ENCODE data around the gene ARHGAP1.

ARHGAP1 gene

DNA sequence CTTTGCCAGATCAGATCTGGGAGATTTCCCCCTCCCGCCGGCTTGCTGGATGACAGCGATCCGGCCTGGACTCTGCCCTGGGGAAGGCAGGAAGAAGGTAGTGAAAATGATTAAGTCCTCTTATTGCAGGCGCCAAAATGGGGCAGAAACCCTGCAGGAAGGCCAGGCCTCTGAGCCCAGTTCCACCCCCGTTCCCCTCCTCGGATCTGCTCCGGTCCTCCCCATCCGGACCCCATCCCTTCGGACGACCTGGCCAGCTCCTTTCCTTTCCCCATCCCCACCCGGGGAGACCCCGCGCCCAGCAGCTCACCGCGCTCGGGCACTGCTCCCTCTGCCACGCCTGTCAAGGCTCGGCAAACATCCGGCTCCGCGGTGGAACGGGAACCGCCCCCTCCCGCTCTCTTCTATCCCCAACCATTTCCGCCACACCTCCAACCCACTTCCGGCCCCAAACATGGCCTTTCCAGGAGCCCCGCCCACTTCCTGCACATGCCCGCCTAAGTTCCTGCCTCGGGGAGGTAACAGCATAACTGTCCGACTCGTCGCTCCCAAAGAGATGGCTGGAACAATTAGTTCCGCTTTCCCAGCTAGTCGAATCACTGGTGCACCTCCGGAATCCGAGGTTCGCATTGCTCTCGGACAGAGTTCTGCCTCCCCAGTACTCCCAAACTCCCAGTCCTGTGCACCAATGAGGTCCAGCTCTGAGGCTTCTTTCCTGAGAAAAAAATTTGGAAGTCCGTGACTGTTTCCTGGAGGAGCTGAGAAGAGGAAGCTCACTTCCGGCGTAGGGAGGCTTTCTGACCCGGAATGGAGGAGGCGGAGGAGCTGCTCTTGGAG lies at the start of gene ARHGAP1, which contains the start of gene ZNF408:
Gene ARHGAP1 (minus strand): TSS at position 379 of the 837 bp plus-strand sequence. CDS start 4,512 bp downstream, outside the sequence.
Gene ZNF408 (plus strand): TSS at position 791 of the 837 bp plus-strand sequence. CDS start 17 bp downstream, at position 808.
- peak; percentile 91 for DNase-seq (ENCODE audit: low read depth)

- DNase-seq (ENCODE audit: low read depth), result no peak
Measured at GRCh38 chr11:46747150-46747549, 46.7 kb upstream of the ARHGAP1 start.

DNA sequence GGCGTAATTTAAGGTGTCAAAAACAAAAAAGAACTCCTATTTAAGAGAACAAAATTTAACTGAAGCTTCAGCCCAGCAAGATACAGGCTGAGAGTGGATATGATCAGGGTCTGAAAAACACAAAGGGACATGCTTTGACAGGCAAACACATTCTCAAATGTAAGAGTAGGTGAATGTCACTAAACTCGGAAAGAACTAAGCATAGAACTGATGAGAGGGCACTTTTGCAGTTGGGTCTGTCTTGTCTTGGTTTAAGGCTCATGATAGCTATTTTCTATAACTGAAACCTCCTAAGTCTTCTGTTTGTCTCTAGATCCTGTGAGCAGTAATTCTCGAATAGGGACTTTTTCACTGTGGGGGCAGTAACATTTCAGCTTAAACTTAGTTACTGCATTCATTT lies 45.6 kb upstream of the ARHGAP1 start:
- no peak for DNase-seq (ENCODE audit: low read depth)

- DNase-seq (ENCODE audit: low read depth), result no peak
Measured at GRCh38 chr11:46745328-46745727, 44.9 kb upstream of the ARHGAP1 start.

- no peak for DNase-seq (ENCODE audit: low read depth)
Measured at GRCh38 chr11:46743693-46744339, 43.4 kb upstream of the ARHGAP1 start.

- no peak for DNase-seq (ENCODE audit: low read depth)
Measured at GRCh38 chr11:46743043-46743442, 42.6 kb upstream of the ARHGAP1 start.

GRCh38 chr11:46741600-46742484 lies 41.4 kb upstream of the ARHGAP1 start:
- no peak for DNase-seq (ENCODE audit: low read depth)

- DNase-seq (ENCODE audit: low read depth), result no peak
Measured at GRCh38 chr11:46738887-46739286, 38.5 kb upstream of the ARHGAP1 start.

DNA sequence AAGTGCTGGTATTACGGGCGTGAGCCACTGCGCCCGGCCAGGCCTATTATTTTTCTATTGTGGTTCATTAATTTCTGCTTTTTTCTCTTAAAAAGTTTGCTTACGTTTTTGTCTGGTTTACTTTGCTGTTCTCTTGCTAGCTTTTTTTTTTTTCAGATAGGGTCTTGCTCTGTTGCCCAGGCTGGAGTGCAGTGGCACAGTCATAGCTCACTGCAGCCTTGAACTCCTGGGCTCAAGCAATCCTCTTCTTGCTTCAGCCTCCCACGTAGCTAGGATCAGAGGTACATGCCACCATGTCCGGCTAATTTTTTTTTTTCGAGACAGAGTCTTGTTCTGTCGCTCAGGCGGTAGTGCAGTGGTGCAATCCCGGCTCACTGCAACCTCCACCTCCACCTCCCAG lies 37.3 kb upstream of the ARHGAP1 start:
- no peak for DNase-seq (ENCODE audit: low read depth)

DNA sequence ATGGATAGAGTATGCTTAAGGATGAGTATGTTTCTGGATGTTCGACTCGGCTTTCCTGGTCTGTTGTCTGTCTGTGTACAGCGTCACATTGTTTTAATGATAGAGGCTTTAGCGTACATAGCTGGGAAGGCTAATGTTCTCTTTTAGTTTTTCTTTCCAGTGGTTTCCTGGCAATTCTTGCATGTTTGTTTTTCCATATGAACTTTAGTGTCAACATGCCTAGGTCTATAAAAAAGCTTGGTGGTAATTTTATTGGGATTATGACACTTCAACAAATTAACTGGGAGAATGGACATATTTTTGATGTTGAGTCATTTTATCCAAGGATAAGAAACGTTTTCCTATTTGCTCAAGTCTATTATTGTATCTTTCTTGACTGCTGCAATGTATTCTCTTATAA lies 36.2 kb upstream of the ARHGAP1 start:
- DNase-seq (ENCODE audit: low read depth), result no peak

DNA sequence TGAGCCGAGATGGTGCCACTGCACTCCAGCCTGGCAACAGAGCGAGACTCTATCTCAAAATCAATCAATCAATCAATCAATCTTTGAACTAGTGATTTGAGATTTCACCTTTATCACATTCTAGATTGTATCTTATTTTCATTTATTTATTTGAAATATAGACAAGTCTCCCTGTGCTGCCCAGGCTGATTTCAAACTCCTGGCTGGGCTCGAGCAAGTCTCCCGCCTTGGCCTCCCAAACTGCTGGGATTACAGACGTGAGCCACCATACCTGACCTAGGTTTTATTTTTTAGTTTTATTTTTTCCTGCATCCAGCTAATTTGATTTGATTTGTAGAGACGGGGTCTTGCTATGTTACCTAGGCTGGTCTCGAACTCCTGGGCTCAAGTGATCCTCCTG lies 35.7 kb upstream of the ARHGAP1 start:
- DNase-seq (ENCODE audit: low read depth), result no peak

- DNase-seq (ENCODE audit: low read depth), result no peak
Measured at GRCh38 chr11:46733234-46733633, 32.8 kb upstream of the ARHGAP1 start.

GRCh38 chr11:46731545-46731944 lies 31.1 kb upstream of the ARHGAP1 start:
- no peak for DNase-seq (ENCODE audit: low read depth)

DNA sequence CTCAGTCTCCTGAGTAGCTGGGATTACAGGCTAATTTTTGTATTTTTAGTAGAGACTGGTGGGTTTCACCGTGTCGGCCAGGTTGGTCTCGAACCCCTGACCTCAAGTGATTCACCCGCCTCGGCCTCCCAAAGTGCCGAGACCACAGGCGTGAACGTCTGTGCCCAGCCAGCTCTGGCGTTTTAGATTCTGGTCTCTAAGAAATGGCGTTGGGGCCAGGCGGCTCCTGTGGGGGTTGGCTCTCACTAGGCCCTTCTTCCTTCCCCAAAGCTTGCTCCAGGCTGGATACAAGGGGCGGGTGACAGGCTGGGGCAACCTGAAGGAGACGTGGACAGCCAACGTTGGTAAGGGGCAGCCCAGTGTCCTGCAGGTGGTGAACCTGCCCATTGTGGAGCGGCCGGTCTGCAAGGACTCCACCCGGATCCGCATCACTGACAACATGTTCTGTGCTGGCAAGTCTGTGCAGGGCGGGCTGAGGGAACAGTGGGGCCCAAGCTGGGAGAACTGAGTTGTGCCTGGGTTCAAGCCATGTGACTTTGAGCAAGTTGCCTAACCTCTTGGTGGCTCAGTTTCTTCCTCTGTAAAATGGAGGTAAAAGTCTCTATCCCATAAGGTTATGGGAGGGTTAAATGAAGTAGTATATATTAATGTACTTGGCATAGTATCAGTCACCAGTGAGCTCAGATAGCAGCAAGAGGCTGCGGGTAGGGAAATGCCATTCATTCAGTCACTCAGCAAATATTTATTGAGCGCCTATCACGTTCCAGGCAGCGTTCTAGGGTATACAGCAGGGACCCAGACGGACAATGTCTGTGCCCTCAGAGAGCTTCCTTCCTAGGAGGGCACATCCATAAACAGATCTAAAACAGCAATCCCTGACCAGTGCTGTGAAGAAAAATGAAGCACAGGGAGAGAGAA lies 28.9 kb upstream of the ARHGAP1 start:
- DNase-seq (ENCODE audit: low read depth), result no peak

GRCh38 chr11:46728659-46729040 lies 28.2 kb upstream of the ARHGAP1 start:
- DNase-seq (ENCODE audit: low read depth), result no peak

- DNase-seq (ENCODE audit: low read depth), result no peak
Measured at GRCh38 chr11:46727952-46728658, 27.7 kb upstream of the ARHGAP1 start.

DNA sequence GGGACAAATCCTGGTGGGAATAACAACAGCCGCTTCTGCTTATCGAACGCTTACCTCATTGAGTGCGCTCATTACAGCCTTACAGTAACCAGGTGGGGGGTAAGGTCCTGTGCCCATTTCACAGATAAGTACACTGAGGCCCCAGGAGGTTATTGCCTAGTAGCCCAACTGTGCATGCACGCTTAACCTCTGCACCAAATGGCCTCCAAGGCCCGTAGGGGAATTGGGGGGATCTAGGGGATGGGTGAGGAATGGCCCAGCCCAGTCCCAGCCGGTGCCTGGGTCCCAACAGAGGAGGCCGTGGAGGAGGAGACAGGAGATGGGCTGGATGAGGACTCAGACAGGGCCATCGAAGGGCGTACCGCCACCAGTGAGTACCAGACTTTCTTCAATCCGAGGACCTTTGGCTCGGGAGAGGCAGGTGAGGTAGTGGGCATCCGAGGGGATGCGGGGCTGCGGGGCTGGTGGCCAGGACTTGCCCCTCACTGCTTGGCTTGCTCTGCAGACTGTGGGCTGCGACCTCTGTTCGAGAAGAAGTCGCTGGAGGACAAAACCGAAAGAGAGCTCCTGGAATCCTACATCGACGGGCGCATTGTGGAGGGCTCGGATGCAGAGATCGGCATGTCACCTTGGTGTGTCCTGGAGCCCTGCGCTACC lies 25.9 kb upstream of the ARHGAP1 start:
- DNase-seq (ENCODE audit: low read depth), result no peak

GRCh38 chr11:46725338-46726205 lies 25.2 kb upstream of the ARHGAP1 start:
- no peak for DNase-seq (ENCODE audit: low read depth)

DNA sequence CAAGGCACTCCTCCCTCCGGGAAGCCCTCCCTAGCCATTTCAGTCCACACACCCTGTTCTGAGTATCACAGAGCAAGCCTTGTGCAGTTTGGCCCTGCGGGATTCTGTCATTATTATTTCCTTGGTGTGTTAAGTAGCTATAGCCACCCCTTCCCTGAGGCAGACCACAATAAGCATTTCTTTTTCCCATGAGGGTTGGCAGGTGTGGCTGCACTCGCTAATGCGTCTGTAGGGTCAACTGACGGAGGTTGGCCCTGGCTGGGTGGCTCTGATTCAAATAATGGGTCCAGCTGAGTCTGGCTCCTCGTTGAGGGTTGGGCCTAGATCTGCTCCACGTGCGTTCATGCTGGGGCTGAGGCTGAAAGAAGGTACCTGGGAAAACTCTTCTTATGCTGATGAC lies 23.7 kb upstream of the ARHGAP1 start:
- DNase-seq (ENCODE audit: low read depth), result no peak

All from CMK (cell line).